Panc1 (cell line): ENCODE data around the gene PEX6.

Source experiments
- SIN3A ChIP-seq: IDR thresholded peaks from 2 replicates; pipeline ENCODE4 v1.6.1; 2012; ENCODE audit warnings: low read depth, mild to moderate bottlenecking, low read length, moderate library complexity, borderline replicate concordance; ENCODE audit not compliant: insufficient read depth
- TF ChIP-seq, protein P1 (sequence below): fragments of 450-650 bp; IDR thresholded peaks from 2 replicates; pipeline ENCODE4 v1.5.1; 2017; ENCODE audit warnings: mild to moderate bottlenecking

DNA sequence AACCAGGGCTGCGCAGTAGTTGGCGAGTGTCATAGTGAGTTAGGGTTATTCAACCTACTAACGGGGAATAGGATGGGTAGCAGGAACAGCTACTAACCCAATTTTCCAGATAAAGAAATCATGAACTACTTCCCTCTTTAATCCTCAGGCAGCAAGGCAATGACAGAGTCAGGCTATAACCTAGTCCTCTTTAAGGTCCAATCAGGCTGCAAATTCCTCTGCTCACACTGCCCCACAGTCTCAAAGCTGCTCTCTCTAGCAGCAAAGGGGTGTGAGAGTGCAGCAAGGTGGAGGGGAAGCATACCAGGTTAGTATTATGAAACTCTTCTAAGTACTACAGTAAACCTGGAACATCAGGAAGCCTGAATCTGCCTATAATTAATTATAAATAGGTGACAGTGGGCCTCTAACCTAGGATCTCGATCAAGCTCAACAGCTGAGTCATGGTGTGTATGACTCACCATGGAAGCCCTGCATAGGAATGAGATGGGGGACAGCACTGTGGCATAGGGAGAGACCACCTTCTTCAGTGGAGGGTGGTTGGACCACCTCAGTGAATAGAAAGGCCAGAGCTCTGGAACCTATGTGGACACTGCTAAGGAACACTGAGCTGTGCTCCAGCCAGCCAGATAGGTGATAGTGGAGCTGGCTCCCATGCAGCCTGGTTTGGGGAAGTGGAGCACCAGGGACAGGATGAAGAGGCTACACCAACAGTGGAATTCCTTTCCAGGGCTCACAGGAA, 7.9 kb downstream of the PEX6 start:
- TF ChIP-seq, protein P1, sequence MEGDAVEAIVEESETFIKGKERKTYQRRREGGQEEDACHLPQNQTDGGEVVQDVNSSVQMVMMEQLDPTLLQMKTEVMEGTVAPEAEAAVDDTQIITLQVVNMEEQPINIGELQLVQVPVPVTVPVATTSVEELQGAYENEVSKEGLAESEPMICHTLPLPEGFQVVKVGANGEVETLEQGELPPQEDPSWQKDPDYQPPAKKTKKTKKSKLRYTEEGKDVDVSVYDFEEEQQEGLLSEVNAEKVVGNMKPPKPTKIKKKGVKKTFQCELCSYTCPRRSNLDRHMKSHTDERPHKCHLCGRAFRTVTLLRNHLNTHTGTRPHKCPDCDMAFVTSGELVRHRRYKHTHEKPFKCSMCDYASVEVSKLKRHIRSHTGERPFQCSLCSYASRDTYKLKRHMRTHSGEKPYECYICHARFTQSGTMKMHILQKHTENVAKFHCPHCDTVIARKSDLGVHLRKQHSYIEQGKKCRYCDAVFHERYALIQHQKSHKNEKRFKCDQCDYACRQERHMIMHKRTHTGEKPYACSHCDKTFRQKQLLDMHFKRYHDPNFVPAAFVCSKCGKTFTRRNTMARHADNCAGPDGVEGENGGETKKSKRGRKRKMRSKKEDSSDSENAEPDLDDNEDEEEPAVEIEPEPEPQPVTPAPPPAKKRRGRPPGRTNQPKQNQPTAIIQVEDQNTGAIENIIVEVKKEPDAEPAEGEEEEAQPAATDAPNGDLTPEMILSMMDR: no peak
- TF ChIP-seq SIN3A: no peak
